ENCODE results near the gene PTGDR2. TPM values are rescaled to one million over a fixed set of nuclear protein-coding genes. Genes with fewer than 3 reads are reported as not detected.

The PTGDR2 gene
- total RNA-seq, 4 donors from 2014 or later: 0.11 TPM; not detected in 3

DNA sequence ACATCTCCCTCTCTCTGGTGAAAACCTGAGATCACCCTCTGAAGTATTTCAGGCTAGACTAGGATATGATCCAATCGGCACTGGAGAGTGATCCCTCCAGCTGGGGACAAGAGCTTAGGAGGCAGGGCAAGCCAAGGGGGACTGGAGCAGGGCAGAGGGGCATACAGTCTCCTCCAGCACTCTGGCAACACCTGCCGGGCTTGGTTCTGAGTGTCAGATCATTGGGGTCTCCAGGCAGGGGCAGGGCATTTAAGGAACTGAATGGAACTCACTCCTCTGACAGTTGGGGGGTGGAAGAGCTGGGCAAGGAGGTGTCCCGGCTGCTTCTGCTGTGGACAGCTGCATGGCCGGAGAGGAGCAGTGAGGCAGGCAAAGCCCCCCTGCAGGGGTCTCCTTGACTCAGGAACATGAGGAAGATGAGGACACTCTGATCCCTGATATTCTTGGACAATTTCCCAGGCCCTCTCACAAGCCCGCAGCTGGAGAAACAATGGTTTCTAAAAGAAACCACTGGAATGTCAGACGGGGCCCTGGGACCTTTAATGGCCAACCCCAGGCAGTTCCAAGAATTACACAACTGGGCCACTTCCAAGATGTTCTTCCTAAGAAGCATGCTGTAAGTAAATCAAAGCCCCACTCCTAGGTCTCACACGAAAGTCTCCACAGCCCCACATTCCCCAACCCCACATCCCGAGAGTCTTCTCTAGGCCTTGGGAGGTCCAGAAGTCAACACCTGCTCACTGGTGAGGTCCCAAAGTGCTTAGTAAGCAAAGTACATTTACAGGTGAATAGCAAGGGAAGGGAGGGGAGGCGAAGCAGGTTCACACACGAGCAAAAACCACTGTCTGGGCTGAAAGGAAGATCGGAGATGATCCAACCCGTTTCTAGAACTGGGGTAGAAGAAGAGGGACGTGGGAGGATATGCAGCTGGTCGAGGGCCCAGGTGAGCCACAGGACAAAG is 15.0 kb downstream of the PTGDR2 start:
- H3K4me3 ChIP-seq (replicated peaks in 1 of 3): peak overlapping the region in 1 of 3 donors; percentile 68
- H3K4me1 ChIP-seq: peaks cover 26 to 29% of the 10 kb centered on the region in 2 donors
- TF ChIP-seq POLR2A (IDR thresholded peaks at IDR 0.05): no peak
- TF ChIP-seq, protein P1, sequence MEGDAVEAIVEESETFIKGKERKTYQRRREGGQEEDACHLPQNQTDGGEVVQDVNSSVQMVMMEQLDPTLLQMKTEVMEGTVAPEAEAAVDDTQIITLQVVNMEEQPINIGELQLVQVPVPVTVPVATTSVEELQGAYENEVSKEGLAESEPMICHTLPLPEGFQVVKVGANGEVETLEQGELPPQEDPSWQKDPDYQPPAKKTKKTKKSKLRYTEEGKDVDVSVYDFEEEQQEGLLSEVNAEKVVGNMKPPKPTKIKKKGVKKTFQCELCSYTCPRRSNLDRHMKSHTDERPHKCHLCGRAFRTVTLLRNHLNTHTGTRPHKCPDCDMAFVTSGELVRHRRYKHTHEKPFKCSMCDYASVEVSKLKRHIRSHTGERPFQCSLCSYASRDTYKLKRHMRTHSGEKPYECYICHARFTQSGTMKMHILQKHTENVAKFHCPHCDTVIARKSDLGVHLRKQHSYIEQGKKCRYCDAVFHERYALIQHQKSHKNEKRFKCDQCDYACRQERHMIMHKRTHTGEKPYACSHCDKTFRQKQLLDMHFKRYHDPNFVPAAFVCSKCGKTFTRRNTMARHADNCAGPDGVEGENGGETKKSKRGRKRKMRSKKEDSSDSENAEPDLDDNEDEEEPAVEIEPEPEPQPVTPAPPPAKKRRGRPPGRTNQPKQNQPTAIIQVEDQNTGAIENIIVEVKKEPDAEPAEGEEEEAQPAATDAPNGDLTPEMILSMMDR (IDR thresholded peaks at IDR 0.05): no peak
- H3K36me3 ChIP-seq: no peaks in the 10 kb centered on the region
- intact Hi-C loops (cut with DNase I): no loop called here
- no peaks in the 10 kb centered on the region for H3K27me3 ChIP-seq
- H3K9me3 ChIP-seq: no peaks in the 10 kb centered on the region
- DNase-seq: peak; percentile 16 to 18
- peak overlapping the region in 1 of 3 donors; percentile 60 for H3K27ac ChIP-seq
- 52 to 66% methylated on average over 14 of the region's 14 CpGs for WGBS, 2 donors

DNA sequence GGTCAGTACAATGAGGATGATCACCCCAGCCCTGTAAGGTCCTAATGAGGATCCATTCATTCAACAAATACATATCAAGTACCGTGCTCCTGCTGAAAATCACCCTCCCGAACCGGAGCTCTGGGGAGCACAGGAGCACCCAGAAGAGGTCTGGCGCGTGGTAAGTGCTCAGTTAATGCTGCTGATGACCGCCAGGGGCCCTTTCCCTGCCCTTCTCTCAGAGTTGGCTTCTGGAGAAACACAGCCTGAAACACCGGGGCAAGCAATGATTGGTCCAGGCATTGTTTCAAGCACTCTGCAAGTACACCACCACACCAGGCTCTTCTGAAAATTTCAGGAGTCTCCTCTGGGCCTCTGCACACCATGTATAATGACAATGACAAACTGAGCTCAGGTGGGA is 17.6 kb downstream of the PTGDR2 start:
- no peaks in the 10 kb centered on the region for H3K36me3 ChIP-seq
- H3K27me3 ChIP-seq: no peaks in the 10 kb centered on the region
- H3K27ac ChIP-seq: no peak overlapping the region
- no peak overlapping the region for H3K4me3 ChIP-seq (replicated peaks in 1 of 3)
- H3K4me1 ChIP-seq: peaks cover 18 to 19% of the 10 kb centered on the region in 2 donors
- WGBS, 2 donors: 71 to 74% methylated on average over 7 of the region's 7 CpGs
- no peak for DNase-seq
- intact Hi-C loops (cut with DNase I): no loop called here
- no peaks in the 10 kb centered on the region for H3K9me3 ChIP-seq
- TF ChIP-seq, protein P1 (IDR thresholded peaks at IDR 0.05): no peak
- TF ChIP-seq POLR2A (IDR thresholded peaks at IDR 0.05): no peak

DNA sequence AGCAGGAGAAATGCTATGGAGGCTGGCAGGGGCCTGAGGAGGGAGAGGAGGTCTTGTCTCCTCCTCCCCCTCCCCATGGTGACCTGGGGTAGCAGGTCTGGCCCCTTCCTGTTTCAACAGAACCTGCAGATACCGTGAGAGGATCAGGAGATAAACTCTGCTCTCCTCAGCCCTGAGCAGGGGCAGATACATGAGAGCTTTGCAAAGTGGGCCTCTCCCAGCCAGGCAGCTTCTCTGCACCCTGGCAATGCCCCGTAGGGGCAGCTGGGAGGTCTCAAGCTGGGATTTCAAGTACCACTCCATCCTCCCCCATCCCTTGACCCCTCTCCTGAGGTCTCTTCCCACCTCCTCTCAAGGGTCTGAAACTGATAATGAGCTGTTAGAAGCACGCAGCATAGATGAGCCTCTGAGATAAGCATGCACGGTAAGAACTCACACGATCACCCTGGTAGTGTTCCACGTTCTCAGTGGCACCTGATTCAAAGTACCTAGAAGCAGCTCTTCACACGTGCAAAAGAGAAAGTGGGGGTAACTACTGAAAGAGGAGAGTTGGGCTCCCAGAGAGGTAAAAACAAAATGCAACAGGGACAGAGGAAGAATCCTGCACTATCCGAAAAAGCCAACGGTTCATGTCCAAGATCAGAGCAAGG is 18.8 kb downstream of the PTGDR2 start:
- Histone ChIP-seq H3K27ac (no peak overlapping the region), H3K4me3 (replicated peaks in 1 of 3) (no peak overlapping the region), H3K27me3 (no peaks in the 10 kb centered on the region), H3K9me3 (no peaks in the 10 kb centered on the region), H3K36me3 (no peaks in the 10 kb centered on the region), H3K4me1 (peaks cover 12 to 13% of the 10 kb centered on the region in 2 donors)
- intact Hi-C loops (cut with DNase I): no loop called here
- DNase-seq: no peak
- WGBS, 2 donors: 65 to 70% methylated on average over 9 of the region's 9 CpGs
- no peak for TF ChIP-seq POLR2A (IDR thresholded peaks at IDR 0.05)
- TF ChIP-seq, protein P1 (IDR thresholded peaks at IDR 0.05): no peak

DNA sequence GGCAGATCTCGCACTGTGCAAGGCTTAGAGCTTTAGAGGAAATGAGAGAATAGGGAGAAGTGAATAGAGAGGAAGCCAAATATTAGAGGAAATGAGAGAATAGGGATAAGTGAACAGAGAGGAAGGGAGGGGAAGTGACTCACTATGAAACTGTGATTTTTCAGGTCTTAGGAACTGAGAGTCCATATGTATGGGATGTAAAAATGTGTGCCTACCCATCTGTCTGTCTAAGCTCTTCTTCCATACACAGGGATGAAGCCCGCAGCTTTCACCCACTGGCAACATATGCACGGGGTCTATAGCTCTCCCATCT is 20.3 kb downstream of the PTGDR2 start:
- no peak for DNase-seq
- 64 to 79% methylated on average over 3 of the region's 3 CpGs for WGBS, 2 donors
- Histone ChIP-seq H3K9me3 (no peaks in the 10 kb centered on the region), H3K27me3 (no peaks in the 10 kb centered on the region), H3K27ac (no peak overlapping the region), H3K4me1 (peaks cover under 1 to 1% of the 10 kb centered on the region in 2 donors), H3K4me3 (replicated peaks in 1 of 3) (no peak overlapping the region), H3K36me3 (no peaks in the 10 kb centered on the region)
- intact Hi-C loops (cut with DNase I): no loop called here
- no peak for TF ChIP-seq POLR2A (IDR thresholded peaks at IDR 0.05)
- TF ChIP-seq, protein P1 (IDR thresholded peaks at IDR 0.05): no peak

Data from thyroid gland (tissue), 4 donors.